Activated CD4-positive, alpha-beta T cell treated with anti-CD3 and anti-CD28 coated beads, Interleukin-2, amount 50 U/mL, for 48 hours (primary cell): ENCODE results near the gene SNAP25.

Source experiments
- DNase-seq, 2 experiments: peaks; one replicate each; pipeline ENCODE4 v3.0.0-alpha.2; 2020

SNAP25 gene

DNA sequence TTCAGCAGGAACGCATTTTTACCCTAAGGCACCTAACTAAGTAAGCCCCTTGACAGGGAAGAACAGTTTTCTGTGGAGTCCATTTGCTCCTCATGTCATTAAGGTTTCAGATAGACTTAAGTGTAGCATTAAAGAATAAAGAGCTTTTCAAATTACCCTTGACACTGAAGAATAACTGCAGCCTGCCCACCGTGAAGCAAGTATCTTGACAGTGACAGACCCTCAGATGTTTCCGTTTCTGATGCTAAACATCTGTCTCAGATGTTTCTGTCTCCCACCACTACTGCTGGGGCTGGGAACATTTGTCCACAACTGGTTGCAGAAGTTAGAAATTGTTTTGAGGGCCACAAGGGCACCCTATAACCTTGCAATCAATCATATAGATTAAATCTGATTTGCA, 50.0 kb downstream of the SNAP25 start:
- no peak for DNase-seq

DNA sequence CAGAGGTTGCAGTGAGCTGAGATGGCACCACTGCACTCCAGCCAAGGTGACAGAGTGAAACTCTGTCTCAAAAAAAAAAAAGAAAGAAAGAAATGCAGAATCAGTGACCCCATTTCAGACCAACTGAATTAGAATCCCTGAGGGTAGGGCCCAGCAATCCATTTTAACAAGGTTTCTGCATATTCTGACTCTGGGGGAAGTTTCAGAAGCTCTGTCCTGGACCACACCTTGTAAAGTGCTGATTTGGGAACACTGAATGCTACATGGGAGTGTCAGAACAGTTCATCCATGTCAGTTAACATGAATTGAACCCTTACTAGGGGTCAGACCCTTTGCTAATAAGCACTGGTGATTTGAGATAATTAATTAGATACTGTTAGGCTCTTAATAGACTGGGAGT, 52.0 kb downstream of the SNAP25 start:
- no peak for DNase-seq

DNA sequence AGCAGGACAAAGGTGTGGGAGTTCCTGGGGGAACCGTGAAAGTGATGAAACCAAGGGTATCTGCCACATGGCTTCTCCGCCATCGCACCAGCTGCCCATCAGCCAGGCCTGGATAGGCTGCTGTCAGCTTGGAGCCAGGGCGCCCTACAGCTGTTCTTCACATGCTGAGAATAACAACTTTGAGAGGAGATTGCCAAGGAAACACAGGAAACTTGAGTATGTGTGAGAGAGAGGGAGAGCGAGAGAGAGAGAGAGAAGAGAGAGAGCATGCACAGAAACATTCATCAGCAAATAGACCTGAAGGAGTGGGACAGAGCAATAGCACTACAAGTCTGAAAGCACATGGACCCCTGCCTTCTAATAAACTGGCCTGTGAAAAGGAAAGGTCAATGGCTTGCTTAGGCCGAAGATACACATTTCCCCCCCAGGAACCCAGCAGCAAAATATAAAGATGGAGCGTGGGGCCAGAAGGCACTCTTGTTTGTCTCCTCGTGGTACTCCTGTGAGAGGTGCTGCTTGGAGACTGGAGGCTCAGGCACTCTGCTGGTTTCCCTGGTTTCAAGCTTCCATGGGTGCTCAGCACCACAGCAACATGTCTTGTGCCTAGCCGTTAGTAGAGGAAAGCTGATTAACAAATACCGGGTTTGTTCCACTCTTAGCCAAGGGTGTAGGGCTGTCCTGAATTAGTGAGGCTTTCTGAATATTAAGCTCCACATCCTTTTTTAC, 53.0 kb downstream of the SNAP25 start:
- no peak for DNase-seq

DNA sequence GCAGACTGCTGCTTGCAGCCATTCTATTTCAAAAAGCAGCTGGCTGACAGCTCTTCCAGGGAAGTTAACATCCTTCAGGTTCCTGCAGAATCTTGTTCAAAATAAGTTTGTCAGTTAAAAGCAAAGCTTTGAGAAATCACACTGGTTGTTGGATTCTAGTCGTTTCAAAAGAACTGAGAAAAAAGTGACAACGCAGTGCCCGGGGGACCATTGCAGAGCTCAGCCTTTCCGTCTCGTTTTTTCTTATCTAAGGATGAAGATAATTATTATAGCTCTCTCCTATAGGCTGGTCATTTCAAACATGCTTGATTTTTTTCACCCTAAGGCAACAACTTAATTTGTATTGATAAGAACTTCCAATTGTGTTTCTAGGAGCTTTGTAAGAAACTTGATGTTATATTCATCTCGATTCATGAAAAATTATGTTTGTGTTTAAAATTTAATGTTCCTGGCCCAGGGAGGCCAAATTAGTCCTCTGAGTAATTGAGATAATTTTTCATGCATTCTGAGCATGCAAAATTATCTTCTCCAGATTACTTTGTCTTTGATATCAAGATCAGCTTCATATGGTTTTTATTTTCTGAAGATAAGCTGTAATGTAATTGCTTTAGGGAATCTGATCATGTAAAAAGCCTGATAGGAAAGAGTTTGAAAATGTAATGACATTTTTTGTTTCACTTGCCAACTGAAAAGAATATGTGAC, 58.4 kb downstream of the SNAP25 start:
- no peak for DNase-seq

DNA sequence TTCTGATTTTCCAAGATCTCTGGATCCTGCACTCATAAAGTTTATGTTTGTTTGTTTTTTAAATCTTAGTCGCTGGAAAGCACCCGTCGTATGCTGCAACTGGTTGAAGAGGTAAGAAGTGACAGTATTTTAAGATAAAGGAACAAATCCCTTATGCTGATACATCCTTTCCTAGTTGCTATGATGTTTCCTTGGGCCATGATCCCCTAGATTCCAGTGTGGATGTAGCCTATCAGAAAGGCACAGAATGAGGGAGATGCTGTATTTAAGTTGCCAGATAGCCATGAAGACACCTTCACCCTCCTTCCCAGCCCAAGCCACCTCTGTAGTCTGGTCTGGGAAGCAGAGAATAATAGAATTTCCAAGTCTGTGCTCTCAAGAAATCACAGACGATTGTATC, 59.0 kb downstream of the SNAP25 start:
- no peak for DNase-seq

DNA sequence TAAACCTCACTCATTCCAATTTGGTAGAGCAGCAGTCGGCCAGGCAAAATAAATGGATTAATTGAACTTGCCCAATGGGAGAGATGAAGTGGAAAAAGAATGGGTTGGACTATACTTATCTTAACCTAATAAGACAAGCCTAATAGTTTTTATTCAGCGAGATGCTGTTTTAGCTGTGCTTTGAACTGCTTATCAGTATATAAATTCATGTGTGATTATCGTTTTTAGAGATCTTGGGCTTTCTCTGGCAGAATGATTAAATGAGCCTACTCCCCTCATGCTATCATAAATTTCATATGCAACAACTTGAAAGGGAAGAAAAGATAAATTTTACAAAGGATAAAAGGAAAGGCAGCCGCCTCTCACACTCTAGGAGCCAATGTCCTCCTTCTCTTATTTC, 59.8 kb downstream of the SNAP25 start:
- no peak for DNase-seq

DNA sequence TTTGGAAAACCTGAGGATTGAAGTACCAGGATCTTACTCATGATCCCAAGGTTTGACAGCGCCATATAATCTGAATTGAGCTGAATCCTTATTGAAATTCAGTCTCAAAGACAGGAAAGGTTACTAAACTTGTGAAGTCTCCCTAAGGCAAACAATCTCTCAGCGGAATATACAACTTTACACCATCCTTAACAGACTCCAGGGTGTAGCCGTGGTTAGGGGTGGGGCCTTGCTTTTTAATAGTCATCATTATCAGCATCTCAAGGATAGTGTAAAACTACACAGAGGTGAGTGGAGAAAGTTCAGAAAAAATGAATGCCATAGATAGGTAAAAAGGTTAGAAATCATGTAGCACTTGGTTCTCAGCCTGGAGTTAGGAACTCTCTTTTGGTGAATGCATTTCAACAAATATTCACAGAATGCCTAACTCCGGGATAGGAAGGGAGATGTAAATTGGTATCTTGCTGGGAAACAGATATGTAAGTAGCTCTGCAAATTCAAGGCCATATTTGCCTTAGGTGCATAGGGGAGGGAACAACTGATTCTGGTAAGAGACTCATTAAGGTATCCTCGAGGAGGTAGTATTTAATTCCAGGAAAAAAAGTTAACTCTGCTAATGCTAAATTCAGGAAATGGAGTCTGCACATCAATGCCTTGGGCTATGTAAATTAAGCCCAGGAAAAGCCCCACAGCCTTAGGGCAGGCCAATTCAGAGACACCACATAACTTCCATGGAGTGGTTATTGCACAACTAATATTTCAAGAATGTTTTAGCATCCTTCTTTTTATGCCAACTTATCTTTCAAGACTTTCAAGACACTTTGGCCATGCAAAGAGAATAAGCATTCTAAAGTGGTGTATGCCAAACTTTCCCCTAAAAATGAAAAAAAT, 61.6 kb downstream of the SNAP25 start:
- no peak for DNase-seq

DNA sequence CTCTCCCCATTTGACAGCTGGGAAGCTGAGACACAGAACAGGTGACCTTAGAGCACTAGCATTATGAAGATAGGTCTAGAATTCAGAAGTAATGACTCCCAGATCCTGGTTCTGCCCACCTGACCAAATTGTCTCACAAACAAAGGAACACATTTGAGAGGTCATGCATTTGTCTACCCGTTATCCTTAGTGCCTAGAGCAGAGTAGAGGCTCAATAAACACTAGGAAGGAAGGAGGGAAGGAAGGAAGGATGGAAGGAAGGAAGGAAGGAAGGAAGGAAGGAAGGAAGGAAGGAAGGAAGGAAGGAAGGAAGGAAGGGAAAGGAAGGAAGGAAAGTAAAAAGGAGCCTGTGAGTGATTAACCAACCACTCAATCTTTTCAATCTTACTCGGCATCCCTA, 63.3 kb downstream of the SNAP25 start:
- DNase-seq, result no peak

DNA sequence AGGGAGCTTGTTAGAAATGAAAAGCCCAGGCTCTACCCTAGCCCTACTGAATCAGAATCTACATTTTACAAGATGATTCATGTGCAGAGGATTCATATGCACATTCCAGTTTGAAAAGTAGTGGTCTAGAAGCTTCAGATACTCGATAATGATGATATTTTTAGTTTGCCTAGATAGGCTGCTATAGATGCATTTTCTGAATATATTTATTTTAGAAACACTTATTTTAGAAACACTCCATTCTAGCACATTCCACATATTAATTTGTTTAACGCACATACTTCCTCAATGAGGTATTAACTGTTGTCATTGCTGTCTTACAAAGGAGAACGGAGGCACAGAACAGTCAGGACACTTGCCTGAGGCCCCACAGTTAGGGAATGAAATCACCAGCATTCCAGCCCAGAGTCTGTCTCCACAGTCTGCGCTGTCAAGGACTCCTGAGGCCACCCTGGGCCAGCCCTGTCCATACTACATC, 64.4 kb downstream of the SNAP25 start:
- no peak for DNase-seq

DNA sequence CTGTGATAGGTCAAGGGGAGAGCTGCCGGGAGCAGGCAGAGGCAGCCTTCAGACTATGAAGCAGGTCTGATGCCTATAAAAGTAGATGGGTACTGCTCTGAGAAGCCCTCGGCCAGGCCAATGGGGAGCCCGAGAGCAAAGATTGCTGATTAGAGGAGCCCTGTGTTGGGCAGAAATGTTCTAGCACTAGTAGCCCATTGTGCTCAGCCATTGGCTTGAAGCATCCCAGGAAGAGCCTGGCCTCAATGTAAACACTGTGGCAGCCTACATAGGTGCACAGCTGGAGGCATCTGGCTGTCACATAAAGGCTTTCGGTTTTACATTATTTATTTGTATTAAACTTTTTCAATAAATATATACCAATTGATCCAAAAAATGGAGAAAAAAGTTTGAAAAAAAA, 67.7 kb downstream of the SNAP25 start:
- no peak for DNase-seq

DNA sequence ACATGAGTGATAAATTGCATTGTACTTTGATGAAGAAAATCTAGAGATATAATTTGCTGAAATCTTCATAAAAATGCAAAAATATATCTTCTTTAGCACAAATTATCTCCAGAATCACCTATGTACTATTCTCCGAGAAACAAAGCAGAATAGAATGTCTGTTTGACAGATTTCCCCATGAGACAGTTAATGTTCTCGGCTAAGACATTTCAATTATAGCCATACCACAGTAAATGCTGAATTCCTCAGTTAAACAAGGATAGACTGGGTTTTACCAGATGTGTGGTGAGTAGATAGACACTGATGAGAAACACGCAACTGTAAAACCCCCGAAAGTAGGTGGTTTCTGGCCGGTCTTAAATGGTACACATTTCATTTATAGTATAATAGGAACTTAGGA, 69.8 kb downstream of the SNAP25 start:
- DNase-seq, result no peak

DNA sequence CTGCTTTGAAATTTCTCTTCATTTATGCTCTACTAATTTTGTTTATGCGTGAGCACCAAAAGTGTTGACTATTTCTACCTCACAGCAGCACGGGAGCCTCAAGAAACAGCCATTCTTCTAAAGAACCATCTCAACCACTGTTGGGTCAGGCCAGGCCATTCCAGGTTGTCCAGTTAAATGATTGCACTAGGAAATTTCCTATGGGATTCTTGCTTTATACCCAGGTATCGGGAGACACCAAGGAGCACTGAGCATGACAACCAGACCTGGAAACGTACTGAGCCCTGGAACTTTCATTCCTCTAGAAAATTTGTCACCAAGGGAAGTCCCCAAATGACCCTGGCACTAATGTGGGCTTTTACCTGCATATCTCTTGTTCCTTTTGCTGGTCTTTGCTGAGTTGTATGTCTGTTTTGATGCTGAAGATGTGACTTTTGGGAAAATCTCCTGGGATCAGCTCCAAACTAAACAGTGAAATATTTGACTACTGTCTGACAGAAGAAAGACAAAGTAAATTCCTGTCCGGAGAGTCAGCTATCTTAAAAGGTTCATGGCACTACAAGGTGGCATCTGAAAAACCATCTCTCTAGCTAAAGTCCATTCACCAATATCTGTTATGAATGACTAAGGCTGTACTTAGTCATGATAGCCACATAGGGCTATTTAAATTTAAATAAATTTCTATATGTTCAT, 70.5 kb downstream of the SNAP25 start:
- no peak for DNase-seq

DNA sequence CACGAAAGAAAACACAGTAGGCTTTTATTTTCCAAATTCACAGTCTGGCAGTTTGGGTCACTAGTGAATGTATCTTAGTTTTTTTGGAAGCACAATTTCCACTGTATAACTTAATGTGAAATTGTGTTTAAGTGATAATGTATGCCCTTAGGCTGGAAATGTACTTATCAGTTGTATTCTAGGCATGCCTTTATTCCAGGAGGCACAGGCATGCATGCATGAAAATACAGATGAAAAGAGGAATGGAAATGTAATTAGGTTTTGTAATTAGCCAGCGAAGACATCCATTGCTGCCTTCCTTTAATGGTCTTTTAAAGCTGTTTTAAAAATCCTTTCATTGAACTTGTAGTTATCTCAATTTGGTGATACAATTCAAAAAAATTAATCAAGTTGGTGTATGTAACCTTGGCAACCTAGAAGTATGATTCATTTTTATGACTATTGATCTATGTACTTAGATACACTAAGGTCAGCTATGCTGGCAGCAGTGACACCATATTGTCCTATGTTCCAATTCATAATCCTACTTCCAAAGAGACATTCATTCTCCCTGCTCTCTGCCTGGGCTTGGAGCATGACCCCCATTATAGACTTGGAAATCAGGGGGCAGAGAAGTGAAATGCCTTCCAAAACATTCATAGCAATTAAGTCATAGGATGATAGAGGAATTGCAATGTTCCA, 73.1 kb downstream of the SNAP25 start:
- no peak for DNase-seq

DNA sequence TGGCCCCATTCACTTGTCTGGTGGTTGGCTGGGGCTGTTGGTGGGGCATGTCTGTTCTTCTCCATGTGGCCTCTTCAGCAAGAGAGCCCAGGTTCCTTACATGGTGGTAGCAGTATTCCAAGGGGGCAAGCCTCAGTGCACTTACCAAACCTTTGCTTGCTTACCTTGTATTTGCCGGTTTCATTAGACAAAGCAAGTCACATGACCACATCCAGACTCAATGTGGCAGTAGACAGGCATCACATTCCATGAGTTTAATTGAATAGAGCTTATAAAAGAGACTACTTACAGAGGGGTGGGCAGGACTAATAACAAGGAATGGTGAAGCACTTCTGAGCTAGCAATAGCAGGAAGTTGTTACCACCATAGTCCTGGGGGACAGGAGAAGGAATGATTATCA, 78.6 kb downstream of the SNAP25 start:
- no peak for DNase-seq

DNA sequence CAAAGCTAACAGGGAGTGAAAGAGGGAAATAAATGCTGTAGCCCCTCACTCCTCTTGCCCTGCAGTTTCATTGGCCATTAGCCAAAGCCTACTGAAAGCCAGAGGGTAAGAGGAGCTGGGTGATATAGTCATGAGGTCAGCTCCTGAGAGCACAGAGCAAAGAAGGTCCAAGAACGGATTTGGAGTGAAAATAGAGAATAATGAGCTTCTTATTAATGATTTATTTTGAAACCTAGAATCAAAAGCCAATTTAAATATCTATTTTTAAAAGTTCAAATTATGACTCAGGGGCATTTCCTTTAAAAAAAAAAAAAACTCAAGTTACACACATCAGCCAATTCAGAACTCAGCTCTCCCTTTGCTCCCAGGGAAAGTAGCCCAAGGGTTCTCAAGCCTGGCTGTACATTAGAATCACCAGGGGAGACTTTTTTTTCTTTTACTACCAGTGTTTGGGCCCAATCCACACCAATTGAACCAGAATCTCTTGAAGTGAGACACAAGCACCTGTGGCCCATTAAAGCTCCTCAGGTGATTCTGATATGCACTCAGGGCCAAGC, 79.1 kb downstream of the SNAP25 start:
- no peak for DNase-seq

DNA sequence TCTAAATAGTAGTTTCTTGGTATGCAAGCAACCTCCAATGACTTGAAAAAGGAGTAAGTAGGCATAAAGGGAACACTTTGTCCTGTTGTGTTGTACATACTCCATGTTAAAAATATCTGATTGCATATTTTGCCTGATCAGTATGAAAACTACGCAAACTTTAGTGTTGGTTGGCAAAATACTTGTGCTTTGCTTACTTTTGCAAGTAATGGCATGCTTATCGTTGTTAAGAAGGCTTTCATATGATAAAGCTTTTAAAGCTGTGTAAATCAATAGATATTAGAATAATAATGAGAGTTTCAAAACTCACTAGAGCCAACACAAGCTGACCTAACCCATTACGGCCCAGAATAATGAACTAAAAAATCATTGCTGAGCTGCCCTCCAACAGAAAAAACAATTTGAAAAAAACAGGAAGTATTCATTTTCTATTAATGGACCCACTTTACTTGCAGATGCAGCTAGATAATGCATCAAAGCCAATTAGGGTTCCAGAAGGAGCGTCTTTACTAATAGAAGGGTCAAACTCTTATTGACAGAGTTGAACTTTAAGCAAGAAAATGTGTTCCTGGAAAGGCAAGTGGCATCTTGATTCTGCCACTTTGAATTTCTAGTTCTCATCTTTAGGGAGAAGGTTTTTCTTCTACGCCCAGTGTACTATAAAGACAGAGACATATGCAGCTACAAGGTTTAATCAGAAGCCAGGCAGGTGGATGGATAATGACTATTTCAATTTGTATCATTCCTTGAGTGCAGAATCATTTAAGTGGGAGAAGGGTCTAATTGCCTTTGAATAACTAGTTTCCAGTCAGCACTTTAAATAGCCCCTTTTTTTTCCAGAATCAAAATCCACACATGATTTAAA, 82.2 kb downstream of the SNAP25 start:
- no peak for DNase-seq

DNA sequence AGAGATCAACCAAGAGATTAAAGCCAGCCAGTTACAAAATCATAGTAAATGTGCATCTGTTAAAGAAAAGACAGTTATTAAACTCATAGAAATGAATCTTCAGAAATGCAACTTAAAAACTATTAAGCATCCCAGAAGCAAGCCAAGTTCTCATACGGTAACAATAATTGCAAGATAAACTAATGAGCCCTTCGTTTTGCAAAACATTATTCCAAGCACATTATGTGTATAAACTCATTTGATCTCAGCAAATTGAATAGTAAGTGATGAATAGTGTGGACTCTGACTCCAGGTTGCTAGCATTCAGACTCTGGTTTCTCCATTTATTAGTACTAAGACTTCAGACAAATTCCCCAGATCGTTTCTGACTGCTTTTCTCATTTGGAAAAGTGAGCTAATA, 85.2 kb downstream of the SNAP25 start:
- no peak for DNase-seq

DNA sequence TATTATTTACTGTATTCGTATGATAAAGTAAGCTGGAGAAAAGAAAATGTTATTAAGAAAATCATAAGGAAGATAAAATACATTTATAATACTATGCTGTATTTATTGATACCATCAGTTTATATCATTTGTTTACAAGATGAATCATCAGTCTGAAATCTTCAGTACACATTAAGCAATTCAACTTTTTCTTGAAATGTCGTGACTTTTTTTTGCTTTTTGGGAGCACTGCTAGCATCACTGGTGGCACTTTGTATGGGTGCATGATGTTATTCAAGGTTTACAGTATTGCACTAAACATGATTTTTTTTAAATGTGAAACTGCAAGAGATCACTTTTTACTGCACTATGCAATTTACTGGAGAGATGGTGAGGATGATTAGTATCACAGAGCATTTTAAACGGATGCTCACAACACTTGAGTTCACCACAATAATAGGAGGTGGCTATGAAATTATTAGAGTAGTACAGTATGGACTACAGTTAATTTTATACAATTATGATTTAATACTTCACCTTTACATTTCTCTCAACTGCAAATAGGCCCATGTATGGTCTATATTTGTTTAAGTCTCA, 85.9 kb downstream of the SNAP25 start:
- no peak for DNase-seq

DNA sequence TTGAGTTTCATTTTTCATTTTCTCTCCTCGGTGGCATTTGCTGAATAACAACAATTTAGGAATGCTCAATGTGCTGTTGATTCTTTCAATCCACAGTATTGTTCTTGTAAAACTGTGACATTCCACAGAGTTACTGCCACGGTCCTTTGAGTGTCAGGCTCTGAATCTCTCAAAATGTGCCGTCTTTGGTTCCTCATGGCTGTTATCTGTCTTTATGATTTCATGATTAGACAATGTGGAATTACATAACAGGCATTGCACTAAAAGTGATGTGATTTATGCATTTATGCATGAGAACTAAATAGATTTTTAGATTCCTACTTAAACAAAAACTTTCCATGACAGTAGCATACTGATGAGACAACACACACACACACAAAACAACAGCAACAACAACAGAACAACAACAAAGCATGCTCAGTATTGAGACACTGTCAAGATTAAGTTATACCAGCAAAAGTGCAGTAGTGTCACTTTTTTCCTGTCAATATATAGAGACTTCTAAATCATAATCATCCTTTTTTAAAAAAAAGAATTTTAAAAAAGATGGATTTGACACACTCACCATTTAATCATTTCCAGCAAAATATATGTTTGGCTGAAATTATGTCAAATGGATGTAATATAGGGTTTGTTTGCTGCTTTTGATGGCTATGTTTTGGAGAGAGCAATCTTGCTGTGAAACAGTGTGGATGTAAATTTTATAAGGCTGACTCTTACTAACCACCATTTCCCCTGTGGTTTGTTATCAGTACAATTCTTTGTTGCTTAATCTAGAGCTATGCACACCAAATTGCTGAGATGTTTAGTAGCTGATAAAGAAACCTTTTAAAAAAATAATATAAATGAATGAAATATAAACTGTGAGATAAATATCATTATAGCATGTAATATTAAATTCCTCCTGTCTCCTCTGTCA, 88.1 kb downstream of the SNAP25 start:
- no peak for DNase-seq

DNA sequence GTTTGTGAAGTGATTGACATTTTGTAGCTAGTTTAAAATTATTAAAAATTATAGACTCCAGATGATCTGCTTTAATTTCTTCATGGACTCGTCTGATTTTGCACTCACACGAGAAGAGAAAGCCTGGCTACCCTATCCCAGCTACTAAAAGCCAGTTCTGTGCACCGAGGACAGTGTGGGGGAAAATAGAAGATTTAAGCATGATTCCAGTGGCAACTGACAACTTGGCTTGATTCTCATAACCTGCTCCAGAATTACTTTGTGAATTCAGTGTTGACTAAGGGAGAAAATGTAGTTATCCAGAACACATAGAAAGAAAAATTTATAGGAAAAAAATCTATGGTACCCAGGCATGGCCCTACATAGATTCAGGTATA, 88.7 kb downstream of the SNAP25 start:
- DNase-seq, result no peak
